Measurements from ENCODE around the gene FAM200B. TPM values are rescaled to one million over a fixed set of nuclear protein-coding genes. Genes with fewer than 3 reads are reported as not detected.

The FAM200B gene
- total RNA-seq, 2 donors from 2014 or later: 27.8 to 35.2 TPM

GRCh38 chr4:15658781-15659180 lies 22.8 kb upstream of the FAM200B start:
- Histone ChIP-seq H3K4me1 (ENCODE audit: control insufficient read depth in 1 of 2, low read depth in 2 of 2) (peaks cover 11 to 28% of the 10 kb centered on the region in 2 donors), H3K27me3 (replicated peaks; ENCODE audit: insufficient read depth) (no peaks in the 10 kb centered on the region), H3K4me3 (no peak overlapping the region), H3K9me3 (no peaks in the 10 kb centered on the region), H3K27ac (no peak overlapping the region), H3K36me3 (no peaks in the 10 kb centered on the region)
- DNase-seq (ENCODE audit: low spot score) (no peak), ATAC-seq (ENCODE audit: insufficient number of reproducible peaks, low FRiP score, low read depth) (no peak)
- TF ChIP-seq CTCF (IDR thresholded peaks at IDR 0.05): no peak

- Histone ChIP-seq H3K36me3 (no peaks in the 10 kb centered on the region), H3K27ac (no peak overlapping the region), H3K9me3 (no peaks in the 10 kb centered on the region), H3K4me1 (ENCODE audit: control insufficient read depth in 1 of 2, low read depth in 2 of 2) (peaks cover 11 to 28% of the 10 kb centered on the region in 2 donors), H3K27me3 (replicated peaks; ENCODE audit: insufficient read depth) (no peaks in the 10 kb centered on the region), H3K4me3 (no peak overlapping the region)
- no peak for TF ChIP-seq CTCF (IDR thresholded peaks at IDR 0.05)
- ATAC-seq (ENCODE audit: insufficient number of reproducible peaks, low FRiP score, low read depth) (no peak), DNase-seq (ENCODE audit: low spot score) (no peak)
These were observed 21.7 kb upstream of the FAM200B start for GRCh38 chr4:15659768-15660570.

GRCh38 chr4:15665753-15666365 lies 15.8 kb upstream of the FAM200B start:
- H3K4me3 ChIP-seq: no peak overlapping the region
- DNase-seq (ENCODE audit: low spot score): no peak
- no peak for ATAC-seq (ENCODE audit: insufficient number of reproducible peaks, low FRiP score, low read depth)
- no peak overlapping the region for H3K27ac ChIP-seq
- no peaks in the 10 kb centered on the region for H3K36me3 ChIP-seq
- no peaks in the 10 kb centered on the region for H3K27me3 ChIP-seq (replicated peaks; ENCODE audit: insufficient read depth)
- no peak for TF ChIP-seq CTCF (IDR thresholded peaks at IDR 0.05)
- H3K4me1 ChIP-seq (ENCODE audit: control insufficient read depth in 1 of 2, low read depth in 2 of 2): peaks cover 3 to 6% of the 10 kb centered on the region in 2 donors
- no peaks in the 10 kb centered on the region for H3K9me3 ChIP-seq

GRCh38 chr4:15667006-15667405 lies 14.6 kb upstream of the FAM200B start:
- Histone ChIP-seq H3K27ac (no peak overlapping the region), H3K9me3 (no peaks in the 10 kb centered on the region), H3K4me3 (no peak overlapping the region), H3K36me3 (no peaks in the 10 kb centered on the region), H3K27me3 (replicated peaks; ENCODE audit: insufficient read depth) (no peaks in the 10 kb centered on the region), H3K4me1 (ENCODE audit: control insufficient read depth in 1 of 2, low read depth in 2 of 2) (peaks cover 3 to 6% of the 10 kb centered on the region in 2 donors)
- DNase-seq (ENCODE audit: low spot score): no peak
- ATAC-seq (ENCODE audit: insufficient number of reproducible peaks, low FRiP score, low read depth): no peak
- TF ChIP-seq CTCF (IDR thresholded peaks at IDR 0.05): no peak

- no peak for ATAC-seq (ENCODE audit: insufficient number of reproducible peaks, low FRiP score, low read depth)
- no peak overlapping the region for H3K27ac ChIP-seq
- no peaks in the 10 kb centered on the region for H3K27me3 ChIP-seq (replicated peaks; ENCODE audit: insufficient read depth)
These were observed 12.8 kb upstream of the FAM200B start for GRCh38 chr4:15668566-15669435.

More at GRCh38 chr4:15668566-15669435, 12.8 kb upstream of the FAM200B start:
- Histone ChIP-seq H3K4me1 (ENCODE audit: control insufficient read depth in 1 of 2, low read depth in 2 of 2) (peaks cover 3 to 6% of the 10 kb centered on the region in 2 donors), H3K4me3 (no peak overlapping the region), H3K9me3 (no peaks in the 10 kb centered on the region), H3K36me3 (no peaks in the 10 kb centered on the region)
- no peak for DNase-seq (ENCODE audit: low spot score)
- TF ChIP-seq CTCF (IDR thresholded peaks at IDR 0.05): no peak

Data from thoracic aorta (tissue), 2 donors.